Bronchial epithelial cell (primary cell): ENCODE measurements around the gene EXOC1. TPM values are rescaled to one million over a fixed set of nuclear protein-coding genes. Genes with fewer than 3 reads are reported as not detected.

ENCODE experiments used
- DNase-seq: peaks from one replicate; pipeline ENCODE4 v3.0.0-alpha.2; 2010; ENCODE audit warnings: low read depth
- FAIRE-seq: peaks from 2 replicates; lab custom pipeline; 2011; peaks lifted over from hg19 to GRCh38; lab: Jason Lieb, UNC
- H3K27me3 ChIP-seq: 2 replicates; pipeline ENCODE4 v1.5.1; 2011; ENCODE audit warnings: low read length; ENCODE audit not compliant: control insufficient read depth, insufficient read depth
- H3K36me3 ChIP-seq: 2 replicates; pipeline ENCODE4 v1.5.1; 2011; ENCODE audit warnings: low read length; ENCODE audit not compliant: control insufficient read depth, insufficient read depth
- H3K4me3 ChIP-seq: 2 replicates; pipeline ENCODE4 v1.5.1; 2011; ENCODE audit warnings: mild to moderate bottlenecking, low read depth, low read length, control low read depth
- CTCF ChIP-seq: IDR thresholded peaks from 2 replicates; pipeline ENCODE4 v1.5.1; 2011; ENCODE audit warnings: mild to moderate bottlenecking, moderate library complexity, low read length, control low read depth, inconsistent platforms; ENCODE audit not compliant: insufficient read depth, severe bottlenecking
- total RNA-seq: library from RNA; depleted of rRNA; stranded (reverse); fragments of >200 nt; gene quantifications from 2 replicates; pipeline ENCODE4 v1.2.1, GENCODE V29; 2014

EXOC1 gene
- 36.9 and 47.2 TPM in 2 replicates for total RNA-seq

GRCh38 chr4:55853484-55854046 lies at the start of gene EXOC1:
Gene EXOC1, plus strand, starts transcription at chr4:55853648. Its CDS starts 4,676 bp downstream, at chr4:55858324.
- peak; percentile 89 for DNase-seq
- no peak for FAIRE-seq
- Histone ChIP-seq H3K36me3 (no peaks in the 10 kb centered on the region), H3K27me3 (no peaks in the 10 kb centered on the region), H3K4me3 (peak within 1 kb of the TSS; percentile 80)
- no peak for TF ChIP-seq CTCF

- DNase-seq (no peak), FAIRE-seq (no peak)
- Histone ChIP-seq H3K4me3 (no peak overlapping the region), H3K27me3 (no peaks in the 10 kb centered on the region), H3K36me3 (no peaks in the 10 kb centered on the region)
- TF ChIP-seq CTCF: no peak
These were observed 45.9 kb upstream of the EXOC1 start for GRCh38 chr4:55807556-55807955.

- Histone ChIP-seq H3K4me3 (no peak overlapping the region), H3K27me3 (no peaks in the 10 kb centered on the region), H3K36me3 (no peaks in the 10 kb centered on the region)
- DNase-seq (no peak), FAIRE-seq (no peak)
- TF ChIP-seq CTCF: no peak
These were observed 45.3 kb upstream of the EXOC1 start for GRCh38 chr4:55808186-55808585.

GRCh38 chr4:55808632-55809031 lies 44.8 kb upstream of the EXOC1 start:
- H3K36me3 ChIP-seq: no peaks in the 10 kb centered on the region
- no peak for TF ChIP-seq CTCF
- no peak for DNase-seq
- no peak overlapping the region for H3K4me3 ChIP-seq
- no peaks in the 10 kb centered on the region for H3K27me3 ChIP-seq
- no peak for FAIRE-seq

- DNase-seq (no peak), FAIRE-seq (no peak)
- Histone ChIP-seq H3K4me3 (no peak overlapping the region), H3K27me3 (no peaks in the 10 kb centered on the region), H3K36me3 (no peaks in the 10 kb centered on the region)
- no peak for TF ChIP-seq CTCF
These were observed 35.8 kb upstream of the EXOC1 start for GRCh38 chr4:55817691-55818090.

GRCh38 chr4:55819634-55820033 lies 33.8 kb upstream of the EXOC1 start, which contains the start of gene EXOC1L:
Gene EXOC1L, plus strand, starts transcription at chr4:55819790. Its CDS starts 237 bp downstream, at chr4:55820027.
- Histone ChIP-seq H3K27me3 (no peaks in the 10 kb centered on the region), H3K4me3 (no peak within 1 kb of the TSS), H3K36me3 (no peaks in the 10 kb centered on the region)
- FAIRE-seq: no peak
- no peak for DNase-seq
- TF ChIP-seq CTCF: no peak
